Measurements from ENCODE around the gene RAX2.

Gene RAX2

GRCh38 chr19:3753631-3754410, 18.2 kb downstream of the RAX2 start:
- Histone ChIP-seq H2BK5ac (ENCODE audit: low read depth, low read length, poor library complexity) (no peak overlapping the region), H3K4ac (ENCODE audit: low read depth, low read length) (no peak overlapping the region), H3K4me3 (ENCODE audit: low read depth, low read length) (no peak overlapping the region), H3K4me1 (ENCODE audit: control insufficient read depth in 1 of 2, insufficient read depth in 2 of 2, low read length in 2 of 2) (no peaks in the 10 kb centered on the region), H3K27me3 (ENCODE audit: insufficient read depth, low read length) (no peaks in the 10 kb centered on the region), H3K27ac (ENCODE audit: low read depth, low read length) (no peak overlapping the region), H3K9ac (ENCODE audit: low read length) (no peak overlapping the region), H2BK120ac (ENCODE audit: insufficient read depth, low read length, poor library complexity) (no peak overlapping the region), H3K9me3 (ENCODE audit: insufficient read depth, low read depth, low read length) (no peaks in the 10 kb centered on the region), H3K23ac (ENCODE audit: low read length) (no peak overlapping the region), H3K36me3 (ENCODE audit: control insufficient read depth in 1 of 2, insufficient read depth in 2 of 2, low read length in 2 of 2) (peaks cover 51 to 58% of the 10 kb centered on the region in 2 experiments), H4K8ac (ENCODE audit: low read depth, low read length) (no peak overlapping the region), H3K79me2 (ENCODE audit: control insufficient read depth, insufficient read depth, low read length, poor library complexity) (no peaks in the 10 kb centered on the region), H2AFZ (ENCODE audit: insufficient read depth, low read length, poor library complexity) (no peak overlapping the region), H3K18ac (ENCODE audit: low read length) (no peak overlapping the region), H2AK5ac (ENCODE audit: low read length) (no peak overlapping the region), H2BK12ac (ENCODE audit: low read length) (no peak overlapping the region), H3K14ac (ENCODE audit: low read length) (no peak overlapping the region), H3K79me1 (ENCODE audit: low read length) (no peaks in the 10 kb centered on the region), H4K91ac (ENCODE audit: low read depth, low read length) (no peak overlapping the region), H4K12ac (ENCODE audit: low read depth, low read length) (no peak overlapping the region), H3K4me2 (ENCODE audit: low read length) (no peak overlapping the region)
- no CpG with 5 or more reads among the region's 51 CpGs for WGBS (ENCODE audit: extremely low coverage, insufficient coverage, insufficient read length)
- DNase-seq: no peak

GRCh38 chr19:3752492-3752891, 19.5 kb downstream of the RAX2 start:
- no peak overlapping the region for H4K91ac ChIP-seq (ENCODE audit: low read depth, low read length)
- no peak overlapping the region for H3K27ac ChIP-seq (ENCODE audit: low read depth, low read length)
- no peak overlapping the region for H4K8ac ChIP-seq (ENCODE audit: low read depth, low read length)
- H3K4me3 ChIP-seq (ENCODE audit: low read depth, low read length): no peak overlapping the region
- no peak overlapping the region for H2AK5ac ChIP-seq (ENCODE audit: low read length)
- H2BK5ac ChIP-seq (ENCODE audit: low read depth, low read length, poor library complexity): no peak overlapping the region
- H3K14ac ChIP-seq (ENCODE audit: low read length): no peak overlapping the region
- no peak for DNase-seq
- no CpG with 5 or more reads among the region's 25 CpGs for WGBS (ENCODE audit: extremely low coverage, insufficient coverage, insufficient read length)
- H2AFZ ChIP-seq (ENCODE audit: insufficient read depth, low read length, poor library complexity): no peak overlapping the region
- no peak overlapping the region for H3K4me2 ChIP-seq (ENCODE audit: low read length)
- no peaks in the 10 kb centered on the region for H3K79me1 ChIP-seq (ENCODE audit: low read length)
- no peak overlapping the region for H2BK120ac ChIP-seq (ENCODE audit: insufficient read depth, low read length, poor library complexity)
- H3K18ac ChIP-seq (ENCODE audit: low read length): no peak overlapping the region
- H4K12ac ChIP-seq (ENCODE audit: low read depth, low read length): no peak overlapping the region
- H2BK12ac ChIP-seq (ENCODE audit: low read length): no peak overlapping the region
- no peaks in the 10 kb centered on the region for H3K4me1 ChIP-seq (ENCODE audit: control insufficient read depth in 1 of 2, insufficient read depth in 2 of 2, low read length in 2 of 2)
- H3K9me3 ChIP-seq (ENCODE audit: insufficient read depth, low read depth, low read length): no peaks in the 10 kb centered on the region
- H3K4ac ChIP-seq (ENCODE audit: low read depth, low read length): no peak overlapping the region
- no peaks in the 10 kb centered on the region for H3K27me3 ChIP-seq (ENCODE audit: insufficient read depth, low read length)
- H3K23ac ChIP-seq (ENCODE audit: low read length): no peak overlapping the region
- H3K36me3 ChIP-seq (ENCODE audit: control insufficient read depth in 1 of 2, insufficient read depth in 2 of 2, low read length in 2 of 2): peaks cover 51 to 52% of the 10 kb centered on the region in 2 experiments
- no peak overlapping the region for H3K9ac ChIP-seq (ENCODE audit: low read length)
- H3K79me2 ChIP-seq (ENCODE audit: control insufficient read depth, insufficient read depth, low read length, poor library complexity): no peaks in the 10 kb centered on the region

DNA sequence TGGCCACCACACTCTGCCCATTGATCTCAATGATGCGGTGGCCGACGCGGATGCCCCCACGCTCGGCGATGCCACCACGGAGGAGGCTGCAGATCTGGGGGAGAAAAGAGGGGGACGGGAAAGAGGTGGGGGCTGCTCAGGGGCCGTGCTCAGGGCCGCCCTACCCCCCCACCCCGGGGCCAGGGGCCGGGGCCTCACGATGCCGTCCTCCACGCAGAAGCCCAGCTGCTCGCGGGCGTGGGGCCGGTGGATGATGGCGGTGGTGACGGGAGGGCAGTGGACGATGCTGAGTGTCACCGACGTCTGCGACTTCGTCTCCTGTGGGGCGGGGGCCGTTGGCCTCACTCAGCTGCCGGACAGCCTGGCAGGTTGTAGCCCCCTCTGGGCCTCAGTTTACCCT, 20.8 kb downstream of the RAX2 start:
- Histone ChIP-seq H3K4me2 (ENCODE audit: low read length) (no peak overlapping the region), H3K9me3 (ENCODE audit: insufficient read depth, low read depth, low read length) (no peaks in the 10 kb centered on the region), H3K23ac (ENCODE audit: low read length) (no peak overlapping the region), H2AK5ac (ENCODE audit: low read length) (no peak overlapping the region), H3K4me3 (ENCODE audit: low read depth, low read length) (no peak overlapping the region), H3K79me2 (ENCODE audit: control insufficient read depth, insufficient read depth, low read length, poor library complexity) (no peaks in the 10 kb centered on the region), H3K14ac (ENCODE audit: low read length) (no peak overlapping the region), H3K4ac (ENCODE audit: low read depth, low read length) (no peak overlapping the region), H2BK12ac (ENCODE audit: low read length) (no peak overlapping the region), H4K12ac (ENCODE audit: low read depth, low read length) (no peak overlapping the region), H4K8ac (ENCODE audit: low read depth, low read length) (no peak overlapping the region), H3K27me3 (ENCODE audit: insufficient read depth, low read length) (no peaks in the 10 kb centered on the region), H2AFZ (ENCODE audit: insufficient read depth, low read length, poor library complexity) (no peak overlapping the region), H2BK120ac (ENCODE audit: insufficient read depth, low read length, poor library complexity) (no peak overlapping the region), H3K79me1 (ENCODE audit: low read length) (no peaks in the 10 kb centered on the region), H4K91ac (ENCODE audit: low read depth, low read length) (no peak overlapping the region), H3K27ac (ENCODE audit: low read depth, low read length) (no peak overlapping the region), H2BK5ac (ENCODE audit: low read depth, low read length, poor library complexity) (no peak overlapping the region), H3K36me3 (ENCODE audit: control insufficient read depth in 1 of 2, insufficient read depth in 2 of 2, low read length in 2 of 2) (peaks cover 49 to 51% of the 10 kb centered on the region in 2 experiments), H3K9ac (ENCODE audit: low read length) (no peak overlapping the region), H3K18ac (ENCODE audit: low read length) (no peak overlapping the region), H3K4me1 (ENCODE audit: control insufficient read depth in 1 of 2, insufficient read depth in 2 of 2, low read length in 2 of 2) (no peaks in the 10 kb centered on the region)
- no peak for DNase-seq
- WGBS (ENCODE audit: extremely low coverage, insufficient coverage, insufficient read length): no CpG with 5 or more reads among the region's 30 CpGs

DNA sequence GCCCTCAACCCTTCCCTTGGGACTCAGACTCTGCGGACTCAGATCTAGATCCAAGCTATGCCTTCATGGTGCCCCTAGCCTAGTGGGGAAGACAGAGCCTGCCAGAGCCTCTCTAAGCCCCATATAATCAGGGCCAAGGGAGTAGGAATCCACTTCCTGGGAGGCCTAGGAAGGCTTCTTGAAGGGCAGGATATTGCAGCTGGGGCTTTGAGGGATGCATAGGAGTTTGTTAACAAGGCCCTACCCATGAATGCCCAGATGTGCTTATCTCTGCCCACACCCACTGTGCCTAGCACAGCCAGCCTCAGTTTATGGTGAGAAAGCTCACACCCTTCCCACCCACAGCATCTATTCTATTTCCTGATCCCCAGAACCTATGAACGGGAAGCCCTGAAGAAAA, 21.8 kb downstream of the RAX2 start:
- Histone ChIP-seq H3K4me3 (ENCODE audit: low read depth, low read length) (no peak overlapping the region), H3K23ac (ENCODE audit: low read length) (no peak overlapping the region), H2AFZ (ENCODE audit: insufficient read depth, low read length, poor library complexity) (no peak overlapping the region), H3K4me2 (ENCODE audit: low read length) (no peak overlapping the region), H4K12ac (ENCODE audit: low read depth, low read length) (no peak overlapping the region), H3K27me3 (ENCODE audit: insufficient read depth, low read length) (no peaks in the 10 kb centered on the region), H2BK5ac (ENCODE audit: low read depth, low read length, poor library complexity) (no peak overlapping the region), H3K79me2 (ENCODE audit: control insufficient read depth, insufficient read depth, low read length, poor library complexity) (no peaks in the 10 kb centered on the region), H3K27ac (ENCODE audit: low read depth, low read length) (no peak overlapping the region), H2BK12ac (ENCODE audit: low read length) (no peak overlapping the region), H3K18ac (ENCODE audit: low read length) (no peak overlapping the region), H3K9ac (ENCODE audit: low read length) (no peak overlapping the region), H3K36me3 (ENCODE audit: control insufficient read depth in 1 of 2, insufficient read depth in 2 of 2, low read length in 2 of 2) (peaks cover 50 to 53% of the 10 kb centered on the region in 2 experiments), H3K14ac (ENCODE audit: low read length) (no peak overlapping the region), H3K4ac (ENCODE audit: low read depth, low read length) (no peak overlapping the region), H3K79me1 (ENCODE audit: low read length) (no peaks in the 10 kb centered on the region), H4K91ac (ENCODE audit: low read depth, low read length) (no peak overlapping the region), H3K4me1 (ENCODE audit: control insufficient read depth in 1 of 2, insufficient read depth in 2 of 2, low read length in 2 of 2) (no peaks in the 10 kb centered on the region), H2BK120ac (ENCODE audit: insufficient read depth, low read length, poor library complexity) (no peak overlapping the region), H3K9me3 (ENCODE audit: insufficient read depth, low read depth, low read length) (no peaks in the 10 kb centered on the region), H2AK5ac (ENCODE audit: low read length) (no peak overlapping the region), H4K8ac (ENCODE audit: low read depth, low read length) (no peak overlapping the region)
- no CpG with 5 or more reads among the region's 2 CpGs for WGBS (ENCODE audit: extremely low coverage, insufficient coverage, insufficient read length)
- no peak for DNase-seq

Measured in trophoblast cell (in vitro differentiated cells and primary cell).